HG02571 (cell line): ENCODE results near the gene RSPH1.

ENCODE experiments used
- ATAC-seq: cut with Tn5 transposase; IDR thresholded peaks from one replicate; pipeline ENCODE4 v1.9.1; 2021; ENCODE audit warnings: mild to moderate bottlenecking, moderate library complexity; ENCODE audit not compliant: unreplicated experiment

The RSPH1 gene

DNA sequence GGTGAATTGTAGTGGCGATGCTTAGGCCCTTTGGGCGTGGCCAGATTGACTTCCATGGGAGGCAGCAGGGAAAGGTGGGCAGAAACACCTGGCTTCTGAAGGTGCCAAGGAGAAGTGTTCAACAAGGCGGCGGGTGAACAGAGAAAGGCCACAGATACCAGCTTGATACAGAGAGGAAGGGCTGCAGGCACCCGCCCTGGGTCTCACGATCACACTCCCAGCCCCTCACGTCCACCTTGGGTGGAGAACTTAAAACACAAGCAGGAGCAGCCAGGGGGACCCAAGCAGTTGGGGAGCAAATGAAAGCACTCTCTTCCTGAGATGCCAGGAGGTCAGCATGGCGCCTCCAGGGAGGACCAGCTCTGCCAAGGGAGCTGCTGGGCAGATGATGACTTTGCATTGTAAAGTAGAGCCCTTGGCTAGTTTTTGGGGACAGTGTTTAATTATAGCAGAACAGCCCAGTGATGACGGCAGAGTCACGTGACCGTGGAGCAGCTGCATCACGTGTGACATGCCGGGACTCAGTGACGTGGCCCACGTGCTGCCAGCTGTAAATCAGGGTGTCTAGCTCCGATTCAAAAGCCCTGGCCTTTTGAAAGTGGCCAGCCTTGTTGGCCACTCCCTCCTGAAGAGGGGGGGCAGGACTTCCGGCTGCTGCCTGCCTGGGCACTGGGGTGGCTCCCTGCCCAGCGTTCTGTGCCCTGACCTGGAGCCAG is 36.6 kb upstream of the RSPH1 start:
- no peak for ATAC-seq

DNA sequence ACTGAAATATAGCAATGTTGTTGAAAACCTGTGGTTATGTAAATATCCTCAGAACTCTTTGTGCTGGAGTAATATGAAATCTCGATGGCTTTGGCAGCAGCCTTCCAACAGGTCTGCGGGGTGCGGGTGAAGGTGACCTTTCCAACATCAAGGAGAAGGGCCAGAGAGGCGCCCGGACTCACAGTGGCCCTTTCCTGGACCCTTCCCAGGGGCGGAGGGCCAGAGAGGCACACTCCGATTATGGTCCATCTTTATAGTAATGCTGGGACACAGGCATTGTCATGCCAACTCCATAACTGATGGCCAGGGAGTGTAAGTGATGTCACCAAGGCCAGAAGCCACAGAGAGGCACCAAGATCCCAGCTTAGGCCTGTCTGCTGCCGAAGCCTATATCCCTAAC is 35.7 kb upstream of the RSPH1 start:
- ATAC-seq, result no peak

DNA sequence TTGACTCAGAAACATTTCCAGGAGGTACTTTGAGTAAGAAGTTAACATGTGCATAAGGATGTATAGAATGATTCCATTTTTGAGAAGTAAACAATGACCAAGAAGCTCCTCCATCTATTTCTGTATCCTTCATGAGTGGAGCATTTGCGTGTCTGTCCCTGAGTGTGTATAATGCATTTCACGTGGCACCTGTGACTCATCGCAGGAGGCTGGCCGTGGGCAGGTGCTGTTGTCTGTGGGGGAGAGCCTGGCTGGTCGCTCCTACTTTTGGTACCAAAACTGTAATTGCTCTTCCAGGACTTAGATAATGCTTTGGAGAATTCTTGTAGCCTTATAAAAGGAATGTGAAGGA is 34.1 kb upstream of the RSPH1 start:
- no peak for ATAC-seq

DNA sequence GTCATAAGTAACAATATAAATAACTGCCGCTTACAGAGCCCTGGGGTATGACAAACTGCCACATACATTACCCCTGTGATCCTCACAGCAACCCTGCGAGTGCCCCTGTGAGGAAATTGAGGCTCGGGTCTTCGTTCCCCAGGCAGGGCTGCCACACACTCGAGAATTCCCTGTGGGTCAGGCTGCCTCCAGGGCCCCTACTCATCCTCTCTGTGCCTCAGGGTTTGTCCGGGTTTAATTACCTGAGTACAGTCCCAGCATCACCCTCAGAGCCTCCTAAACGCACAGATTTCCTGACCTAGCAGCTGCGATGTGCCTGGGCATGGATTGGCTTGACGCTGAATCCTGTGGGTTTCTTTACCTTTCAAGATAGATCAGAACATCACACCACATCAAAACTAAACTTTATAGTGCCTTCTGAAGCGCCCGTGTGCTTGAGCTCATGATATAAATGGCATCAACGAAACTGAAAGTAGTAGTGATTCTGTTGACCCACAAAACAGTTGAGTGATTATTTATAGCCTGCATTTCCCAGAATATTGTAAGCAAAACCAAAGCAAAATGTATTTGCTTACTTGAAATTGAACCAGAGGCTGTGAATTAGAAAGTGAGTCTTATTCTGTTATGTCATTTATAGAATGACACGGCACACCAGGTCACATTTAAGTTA is 31.6 kb upstream of the RSPH1 start:
- ATAC-seq, result no peak

DNA sequence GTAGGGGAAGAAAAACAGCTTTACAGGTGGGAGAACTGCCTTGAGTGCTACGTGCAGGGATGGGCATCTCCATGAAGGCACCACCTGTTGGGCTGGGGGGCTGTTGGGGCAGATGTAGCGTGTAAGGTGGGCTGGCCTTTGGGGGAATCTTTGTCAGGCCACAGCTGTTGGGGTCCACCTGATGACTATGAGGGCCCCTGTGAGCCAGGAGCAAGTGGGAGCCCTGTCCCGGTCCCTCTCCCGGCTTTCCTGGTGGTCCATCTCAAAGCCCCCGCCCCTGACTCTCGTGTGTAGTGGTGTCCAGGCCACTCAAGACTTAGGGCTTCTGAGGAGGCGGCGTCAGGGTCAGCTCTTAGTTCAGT is 31.1 kb upstream of the RSPH1 start:
- no peak for ATAC-seq

DNA sequence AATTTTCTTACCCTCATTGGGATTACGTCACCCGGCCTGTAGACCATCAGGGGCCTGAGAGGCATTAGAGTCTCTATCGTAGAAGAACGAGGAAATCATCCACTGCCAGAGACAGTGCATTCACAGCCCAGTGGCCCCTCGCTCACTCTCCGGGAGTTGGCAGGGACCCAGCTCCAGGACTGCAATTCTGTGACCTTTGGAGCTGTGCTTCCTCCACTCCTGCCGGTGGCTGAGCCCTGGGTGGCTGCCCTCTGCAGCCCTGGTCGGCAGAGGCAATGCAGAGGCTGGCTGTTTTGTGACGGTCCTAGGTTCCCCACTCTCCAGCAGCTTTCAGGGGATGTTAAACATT is 30.3 kb upstream of the RSPH1 start:
- no peak for ATAC-seq

DNA sequence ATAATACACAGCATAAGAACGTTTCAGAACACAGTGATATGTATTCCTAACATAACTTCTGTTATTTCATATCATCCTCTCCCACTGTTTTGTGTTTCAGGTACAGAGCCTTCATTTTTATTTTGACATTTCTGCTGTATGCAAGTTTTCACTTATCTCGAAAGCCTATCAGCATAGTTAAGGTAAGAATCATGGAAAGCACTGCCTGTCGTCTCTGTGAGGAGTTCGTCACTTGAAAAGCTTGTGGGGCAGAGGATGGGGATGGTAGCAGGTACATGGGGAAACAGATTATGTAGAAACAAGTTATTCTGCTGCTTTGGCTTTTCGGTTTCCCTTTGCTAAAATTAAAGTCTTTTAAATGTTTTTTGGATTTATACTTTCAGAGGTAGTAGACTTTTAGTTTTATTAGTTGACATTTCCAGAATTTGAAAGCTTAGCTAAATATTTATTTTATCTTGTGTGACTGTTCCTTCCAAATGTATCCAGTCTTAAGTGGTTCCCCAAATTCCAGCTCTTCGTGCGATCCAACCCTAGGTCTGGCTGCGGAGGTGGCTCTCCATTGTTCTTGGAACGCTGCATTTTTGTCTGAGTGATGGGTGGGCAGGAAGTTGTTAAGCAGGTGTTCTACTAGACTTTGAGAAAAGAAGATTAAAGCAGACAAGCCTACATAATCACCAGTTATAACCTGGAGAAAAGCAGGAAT is 29.8 kb upstream of the RSPH1 start:
- no peak for ATAC-seq

DNA sequence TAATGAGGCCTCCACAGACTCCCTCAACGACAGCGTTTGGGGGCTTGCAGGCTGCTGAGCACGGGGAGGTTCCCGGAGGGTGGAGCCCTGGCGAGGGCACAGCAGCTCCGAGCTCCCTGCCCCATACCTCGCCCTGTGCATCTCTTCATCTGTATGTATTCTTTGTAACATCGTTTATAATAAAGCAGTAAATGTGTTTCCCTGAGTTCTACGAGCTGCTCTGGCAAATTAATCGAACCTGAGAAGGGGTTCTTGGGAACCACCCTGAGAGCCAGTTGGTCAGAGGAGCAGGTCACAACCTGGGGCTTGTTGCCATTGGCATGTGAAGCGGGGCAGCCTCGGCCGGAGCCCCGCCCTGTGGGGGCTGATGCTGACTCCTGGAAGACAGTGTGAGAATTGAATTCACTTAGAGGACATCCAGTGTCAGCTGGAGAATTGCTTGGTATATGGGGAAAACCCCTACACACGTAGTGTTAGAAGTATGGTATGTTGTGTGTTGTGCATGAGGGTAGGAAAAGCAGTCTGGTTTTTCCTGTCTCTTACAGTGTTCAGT is 29.1 kb upstream of the RSPH1 start:
- ATAC-seq, result peak; percentile 28

DNA sequence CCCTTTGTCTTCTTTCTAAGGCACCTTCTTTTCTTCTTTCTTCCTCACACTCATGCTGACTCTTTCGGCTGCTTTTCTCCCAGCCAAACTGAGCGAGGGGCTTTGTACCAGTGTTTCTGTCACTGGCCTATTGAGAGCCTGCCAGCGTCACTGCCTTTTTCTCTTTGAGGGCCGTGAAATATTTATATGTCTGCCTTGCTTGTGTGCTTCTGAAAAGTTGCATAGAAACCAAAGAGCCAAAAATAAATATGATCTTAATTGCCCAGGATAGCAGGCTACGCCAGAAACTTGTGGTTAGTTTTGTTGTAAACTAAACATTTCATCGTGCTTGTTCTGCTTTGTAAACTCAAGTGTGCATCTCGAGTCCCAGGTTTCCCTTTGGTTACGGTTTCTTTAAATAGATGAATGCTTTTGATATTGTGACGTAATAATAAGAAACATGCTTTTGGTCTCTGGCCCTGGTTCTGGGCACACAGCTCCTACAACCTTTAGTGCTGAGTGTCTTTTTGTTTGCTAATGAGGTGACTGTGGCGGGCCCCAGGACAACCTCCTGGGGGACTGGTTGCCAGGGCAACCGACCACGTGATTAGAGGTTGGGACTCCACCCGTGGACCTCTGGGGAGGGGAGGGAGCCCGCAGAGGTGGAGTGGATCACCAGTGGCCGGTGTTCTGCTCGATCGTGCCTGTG is 28.5 kb upstream of the RSPH1 start:
- peak; percentile 62 for ATAC-seq

DNA sequence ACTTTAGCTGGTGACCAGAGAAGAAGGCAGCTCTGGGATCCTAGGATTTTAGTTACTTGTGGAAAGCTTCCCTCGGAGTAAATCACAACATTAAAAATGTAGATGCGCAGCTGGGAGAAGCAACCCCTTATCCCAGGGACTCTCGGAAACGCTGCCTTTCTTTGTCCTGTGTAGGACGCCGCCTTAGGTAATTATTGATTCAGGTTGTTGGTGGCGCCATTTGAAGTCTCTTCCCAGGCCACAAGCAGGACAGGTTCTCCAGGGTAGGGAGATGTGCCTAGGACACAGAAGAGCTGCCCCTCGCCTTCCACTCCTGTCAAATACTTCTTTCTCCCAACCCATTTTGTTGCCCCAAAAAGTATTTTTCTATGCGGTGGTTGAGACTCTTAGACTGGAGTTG is 27.9 kb upstream of the RSPH1 start:
- ATAC-seq, result no peak

DNA sequence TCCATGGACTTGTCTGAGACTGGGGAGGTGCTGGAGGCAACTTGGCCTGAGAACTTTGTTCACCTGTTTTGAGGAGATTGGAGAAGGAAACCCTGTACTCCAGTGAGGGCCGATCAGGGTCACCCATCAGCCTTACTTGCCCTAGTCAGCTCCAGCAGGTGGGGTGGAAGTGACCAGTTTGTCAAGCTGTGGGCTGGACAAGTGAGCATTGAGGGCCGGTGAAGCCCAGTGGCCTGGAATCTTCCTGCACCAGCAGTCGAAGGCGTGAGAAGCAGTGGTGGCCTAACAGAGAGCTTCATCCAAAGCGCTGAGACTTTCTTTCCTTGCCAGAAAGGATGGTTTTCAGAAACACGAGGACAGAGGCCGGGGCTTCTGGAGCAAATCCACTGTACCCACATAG is 27.2 kb upstream of the RSPH1 start:
- ATAC-seq, result no peak

DNA sequence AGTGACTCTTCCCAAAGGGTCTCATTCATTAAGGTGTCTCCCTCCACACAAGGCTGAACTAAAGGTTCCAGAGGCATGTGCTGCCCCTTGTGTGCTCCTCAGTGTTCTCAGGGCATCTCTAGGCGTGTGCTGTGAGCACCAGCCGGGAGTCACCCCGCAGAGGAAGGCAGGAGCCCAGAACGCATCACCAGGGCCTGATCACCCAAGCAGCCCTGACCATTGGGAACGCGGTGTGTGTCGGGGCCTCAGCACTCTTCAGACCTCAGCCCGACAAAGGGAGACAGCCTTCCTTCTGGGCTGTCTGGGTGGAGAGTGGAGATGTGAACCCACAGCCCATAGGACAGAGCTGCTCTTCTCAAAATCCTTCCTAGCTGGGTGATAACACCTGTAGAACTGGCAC is 26.7 kb upstream of the RSPH1 start:
- no peak for ATAC-seq

DNA sequence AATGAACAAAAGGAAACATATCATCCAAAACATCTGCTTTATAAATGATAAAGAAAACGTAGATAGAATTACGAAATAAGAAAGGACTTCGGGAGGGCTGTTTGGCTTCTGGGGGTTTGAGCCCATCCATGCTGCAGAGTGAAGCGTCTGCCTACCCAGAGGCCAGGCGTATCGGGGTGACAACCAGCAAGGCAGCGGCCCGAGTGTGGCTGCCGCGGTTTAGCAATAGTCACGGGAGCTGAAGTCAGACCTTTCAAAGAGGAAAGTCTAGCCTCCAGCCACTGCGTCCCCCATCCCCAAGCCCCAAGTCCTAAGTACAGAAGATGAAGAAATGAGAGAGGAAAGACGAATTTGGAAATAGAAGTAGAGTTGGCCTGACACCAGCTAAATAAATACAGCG is 26.2 kb upstream of the RSPH1 start:
- ATAC-seq, result no peak

DNA sequence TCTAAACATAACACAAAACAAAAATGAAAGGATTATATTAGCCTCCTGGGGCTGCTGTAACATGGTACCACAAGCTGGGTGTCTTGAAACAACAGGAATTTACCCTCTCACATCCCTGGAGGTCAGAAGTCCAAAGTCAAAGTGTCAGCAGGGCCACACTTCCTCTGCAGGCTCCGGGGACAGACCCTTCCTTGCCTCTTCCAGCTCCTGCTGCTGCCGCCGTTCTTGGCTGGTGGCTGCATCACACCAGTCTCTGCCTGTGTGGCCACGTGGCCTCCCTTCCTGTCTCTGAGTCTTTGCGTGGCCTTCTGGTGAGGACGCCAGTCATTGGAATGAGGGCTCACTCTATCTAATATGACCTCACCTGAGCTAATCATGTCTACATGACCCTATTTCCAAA is 25.8 kb upstream of the RSPH1 start:
- no peak for ATAC-seq

DNA sequence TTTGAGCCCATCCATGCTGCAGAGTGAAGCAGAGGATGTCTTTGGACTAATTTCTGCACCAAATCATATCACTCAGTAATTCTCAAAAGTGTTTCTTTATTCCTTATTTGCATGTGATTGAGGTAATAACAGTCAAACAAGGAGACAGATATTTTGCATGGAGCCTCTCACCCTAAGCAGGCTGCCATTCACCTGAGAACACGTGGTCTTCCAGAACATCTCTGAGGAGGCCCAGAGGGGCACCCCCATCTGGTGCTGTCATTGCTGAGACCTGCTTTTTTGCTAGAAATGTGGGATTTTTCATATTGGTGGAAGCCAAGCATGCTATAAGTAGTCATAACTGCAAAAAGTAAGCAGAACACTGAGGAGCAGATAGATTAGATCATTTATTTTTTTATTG is 25.4 kb upstream of the RSPH1 start:
- ATAC-seq, result no peak

DNA sequence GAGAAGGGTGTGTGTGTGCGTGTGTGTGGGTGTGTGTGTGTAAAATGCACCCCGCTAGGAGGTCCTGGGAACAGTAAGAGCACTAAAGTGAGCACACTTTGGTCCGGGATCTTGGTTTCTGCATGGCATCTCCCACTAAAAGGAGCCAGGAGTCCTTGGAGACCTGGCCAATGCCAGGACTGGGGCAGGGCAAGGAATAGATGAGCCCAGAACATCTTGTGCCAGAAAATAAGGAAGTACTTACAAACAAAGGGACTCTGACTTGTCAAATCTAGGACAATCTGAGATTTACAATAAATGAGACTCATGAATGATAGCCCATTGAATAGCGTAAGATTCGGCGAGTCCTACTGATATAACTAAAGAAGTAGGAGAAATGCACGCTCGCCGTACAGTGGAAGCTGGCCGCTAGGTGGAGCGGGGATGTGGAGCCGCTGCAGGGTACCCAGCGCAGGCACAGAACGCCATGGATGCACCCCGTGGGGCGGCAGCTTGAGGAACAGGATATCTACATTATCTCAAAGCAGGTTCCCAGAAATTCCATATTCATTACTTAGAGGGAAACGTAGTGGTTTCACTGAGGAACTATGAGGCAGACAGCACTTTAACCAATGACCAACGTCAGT is 24.7 kb upstream of the RSPH1 start:
- no peak for ATAC-seq

DNA sequence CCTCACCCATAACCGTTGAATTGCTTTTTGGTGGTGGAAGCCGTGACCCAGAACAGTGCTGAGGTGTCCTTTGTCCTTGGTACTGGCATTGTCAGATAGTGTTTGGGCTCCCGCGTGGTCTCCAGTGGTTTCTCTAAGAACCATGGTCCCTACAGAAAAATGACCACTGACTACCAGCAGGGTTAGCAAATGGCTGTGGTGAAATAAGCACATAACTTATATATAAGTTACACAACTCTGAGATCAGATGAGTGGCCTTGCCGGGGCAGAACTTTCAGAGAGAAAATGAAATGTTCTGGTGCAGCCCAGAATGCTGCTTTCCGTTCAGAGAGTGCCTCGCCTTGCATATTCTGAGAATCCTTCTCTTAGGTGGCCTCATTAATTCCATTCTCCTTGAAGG is 22.6 kb upstream of the RSPH1 start:
- ATAC-seq, result no peak

DNA sequence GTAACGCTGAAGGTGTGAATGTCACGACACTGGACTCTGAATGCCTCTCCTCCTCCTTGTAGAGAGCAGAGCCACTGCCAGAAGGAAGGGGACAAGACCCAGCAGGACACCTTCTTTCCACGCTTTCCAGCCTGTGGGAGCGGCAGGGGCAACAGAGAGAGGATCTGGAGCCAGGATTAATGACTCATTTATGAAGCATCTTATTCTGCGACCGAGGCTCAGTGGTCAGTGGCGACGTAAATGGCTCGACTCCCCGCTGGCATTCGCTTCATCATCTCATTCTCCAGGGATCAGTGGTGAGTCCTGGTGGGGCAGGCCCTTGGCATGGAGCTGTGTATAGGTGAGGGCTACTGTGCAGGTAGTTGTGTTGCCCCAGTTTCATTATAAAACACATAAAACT is 22.2 kb upstream of the RSPH1 start:
- ATAC-seq, result no peak

DNA sequence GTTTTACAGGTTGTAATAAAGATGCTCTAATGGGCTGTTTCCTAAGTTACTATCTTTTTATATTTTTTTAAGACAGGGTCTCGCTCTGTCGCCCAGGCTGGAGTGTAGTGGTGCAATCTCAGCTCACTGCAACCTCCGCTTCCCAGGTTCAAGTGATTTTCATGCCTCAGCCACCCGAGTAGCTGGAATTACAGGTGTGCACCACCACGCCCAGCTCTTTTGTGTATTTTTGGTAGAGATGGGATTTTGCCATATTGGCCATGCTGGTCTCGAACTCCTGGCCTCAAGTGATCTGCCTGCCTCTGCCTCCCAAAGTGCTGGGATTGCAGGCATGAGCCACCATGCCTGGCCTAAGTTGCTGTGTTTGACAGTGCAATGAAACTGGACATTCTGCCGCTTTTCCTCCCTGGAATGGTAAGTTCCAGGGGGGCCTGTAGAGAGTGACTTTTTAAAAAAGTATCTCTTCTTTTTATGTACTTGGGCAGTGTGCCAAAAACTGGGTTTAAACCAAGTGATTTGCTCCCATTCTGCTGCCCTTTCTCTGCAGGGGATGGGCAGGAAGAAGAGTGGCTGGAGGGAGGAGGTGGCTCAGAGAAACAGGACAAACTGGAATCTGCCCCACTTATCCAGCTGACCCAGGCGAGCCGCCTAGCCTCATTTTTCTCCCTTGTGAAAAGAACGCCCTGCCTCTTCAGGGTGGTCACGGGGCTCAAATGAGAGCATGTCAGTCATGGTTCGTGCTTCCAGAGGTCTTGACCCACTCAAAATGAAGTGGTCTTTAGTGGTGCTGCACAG is 19.9 kb upstream of the RSPH1 start:
- no peak for ATAC-seq

DNA sequence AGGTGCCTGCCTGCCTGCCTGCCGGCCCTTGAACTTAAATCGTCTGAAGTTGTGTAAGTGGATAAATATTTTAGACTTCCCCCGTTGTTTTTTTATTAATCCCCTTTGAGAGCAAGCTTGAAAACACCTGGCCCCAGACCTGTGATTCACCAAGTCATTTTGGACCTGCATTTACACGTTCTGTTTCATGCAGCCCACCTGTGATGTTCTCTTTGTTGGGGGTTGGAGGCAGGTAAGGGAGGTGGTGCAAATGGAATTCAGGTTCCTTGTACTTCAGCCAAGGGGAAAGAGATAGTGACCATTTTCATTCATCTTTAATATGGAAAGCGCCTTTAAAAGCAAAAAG is 18.8 kb upstream of the RSPH1 start:
- no peak for ATAC-seq
